ENCODE measurements around the gene RAP2B. TPM values are rescaled to one million over a fixed set of nuclear protein-coding genes. Genes with fewer than 3 reads are reported as not detected.

The RAP2B gene
- total and polyA plus RNA-seq, 2 of the 13 experiments (the other 11 are each of a cell fraction or from before 2014, with no cell fraction given) = 6.4 to 7.1 TPM

- TF ChIP-seq KIAA2018 (CRISPR knock-in tag; IDR thresholded peaks at IDR 0.05; ENCODE audit: borderline replicate concordance) = no peak
- no peak for TF ChIP-seq XBP1 (CRISPR knock-in tag; IDR thresholded peaks at IDR 0.05)
- no peak; the same call in 1 of the 2 replicates for TF ChIP-seq EHMT2 (IDR thresholded peaks at IDR 0.05; ENCODE audit: borderline replicate concordance, low read depth, low read length)
- peak; percentile 91 for TF ChIP-seq NFYB (CRISPR knock-in tag; IDR thresholded peaks at IDR 0.05)
- 0 out of 2 replicates have a peak, but pooled peaks have one; percentile 28 for TF ChIP-seq NFIC (IDR thresholded peaks at IDR 0.05; ENCODE audit: low read length)
- peak; percentile 27 for TF ChIP-seq ASH2L (IDR thresholded peaks at IDR 0.05; ENCODE audit: insufficient read length, low read depth, low read length)
- no peak for TF ChIP-seq ZNF44 (CRISPR knock-in tag; IDR thresholded peaks at IDR 0.05)
- no peak for TF ChIP-seq ZBTB42 (CRISPR knock-in tag; IDR thresholded peaks at IDR 0.05)
- TF ChIP-seq POLR2G (IDR thresholded peaks at IDR 0.05; ENCODE audit: low read depth, low read length) = peak; percentile 66
- TF ChIP-seq TMF1 (CRISPR knock-in tag; IDR thresholded peaks at IDR 0.05; ENCODE audit: low read depth) = no peak; the same call in 1 of the 2 replicates
- TF ChIP-seq, protein P1, sequence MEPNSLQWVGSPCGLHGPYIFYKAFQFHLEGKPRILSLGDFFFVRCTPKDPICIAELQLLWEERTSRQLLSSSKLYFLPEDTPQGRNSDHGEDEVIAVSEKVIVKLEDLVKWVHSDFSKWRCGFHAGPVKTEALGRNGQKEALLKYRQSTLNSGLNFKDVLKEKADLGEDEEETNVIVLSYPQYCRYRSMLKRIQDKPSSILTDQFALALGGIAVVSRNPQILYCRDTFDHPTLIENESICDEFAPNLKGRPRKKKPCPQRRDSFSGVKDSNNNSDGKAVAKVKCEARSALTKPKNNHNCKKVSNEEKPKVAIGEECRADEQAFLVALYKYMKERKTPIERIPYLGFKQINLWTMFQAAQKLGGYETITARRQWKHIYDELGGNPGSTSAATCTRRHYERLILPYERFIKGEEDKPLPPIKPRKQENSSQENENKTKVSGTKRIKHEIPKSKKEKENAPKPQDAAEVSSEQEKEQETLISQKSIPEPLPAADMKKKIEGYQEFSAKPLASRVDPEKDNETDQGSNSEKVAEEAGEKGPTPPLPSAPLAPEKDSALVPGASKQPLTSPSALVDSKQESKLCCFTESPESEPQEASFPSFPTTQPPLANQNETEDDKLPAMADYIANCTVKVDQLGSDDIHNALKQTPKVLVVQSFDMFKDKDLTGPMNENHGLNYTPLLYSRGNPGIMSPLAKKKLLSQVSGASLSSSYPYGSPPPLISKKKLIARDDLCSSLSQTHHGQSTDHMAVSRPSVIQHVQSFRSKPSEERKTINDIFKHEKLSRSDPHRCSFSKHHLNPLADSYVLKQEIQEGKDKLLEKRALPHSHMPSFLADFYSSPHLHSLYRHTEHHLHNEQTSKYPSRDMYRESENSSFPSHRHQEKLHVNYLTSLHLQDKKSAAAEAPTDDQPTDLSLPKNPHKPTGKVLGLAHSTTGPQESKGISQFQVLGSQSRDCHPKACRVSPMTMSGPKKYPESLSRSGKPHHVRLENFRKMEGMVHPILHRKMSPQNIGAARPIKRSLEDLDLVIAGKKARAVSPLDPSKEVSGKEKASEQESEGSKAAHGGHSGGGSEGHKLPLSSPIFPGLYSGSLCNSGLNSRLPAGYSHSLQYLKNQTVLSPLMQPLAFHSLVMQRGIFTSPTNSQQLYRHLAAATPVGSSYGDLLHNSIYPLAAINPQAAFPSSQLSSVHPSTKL (CRISPR knock-in tag; IDR thresholded peaks at IDR 0.05) = 0 out of 2 replicates have a peak, but pooled peaks have one; percentile 29
- TF ChIP-seq NR3C1 (CRISPR knock-in tag; IDR thresholded peaks at IDR 0.05) = no peak
- TF ChIP-seq ZNF280B (CRISPR knock-in tag; IDR thresholded peaks at IDR 0.05; ENCODE audit: borderline replicate concordance) = 0 out of 2 replicates have a peak, but pooled peaks have one; percentile 31
Observed at GRCh38 chr3:153161138-153161713, 800 bp upstream of the RAP2B start (continued).
